ENCODE data around the gene GNG14. TPM values are rescaled to one million over a fixed set of nuclear protein-coding genes. Genes with fewer than 3 reads are reported as not detected.
A peak's percentile ranks its signal among the peaks of the same experiment; 100 is the strongest.
"Not testable (repeated sequence)": the region's sequence is repeated elsewhere in the genome, so short reads cannot be mapped to it uniquely, and the experiment has no call there.

GNG14 gene
- total and polyA plus RNA-seq, 2 donors (not counting 1 experiment from before 2014, with no cell fraction given), result not detected

- peak; percentile 94 to 97 for DNase-seq (ENCODE audit: low read depth in 2 of 2)
- no peaks in the 10 kb centered on the region for H3K9me3 ChIP-seq (ENCODE audit: control insufficient read depth, insufficient read depth, low read depth, low read length)
- no peaks in the 10 kb centered on the region for H3K79me2 ChIP-seq (ENCODE audit: control insufficient read depth, insufficient read depth, low read length)
- H3K4me1 ChIP-seq (ENCODE audit: control insufficient read depth, extremely low read depth, insufficient read depth, low read length), result no peaks in the 10 kb centered on the region
- H3K27me3 ChIP-seq (ENCODE audit: control insufficient read depth, insufficient read depth, low read length), result no peaks in the 10 kb centered on the region
- H3K9ac ChIP-seq (ENCODE audit: insufficient read depth, low read length), result peak within 1 kb of the TSS; percentile 63
- peak within 1 kb of the TSS; percentile 58 to 86 (median 73) for H3K4me3 ChIP-seq (replicated peaks in 1 of 4; ENCODE audit: control extremely low read depth in 1 of 4, insufficient read depth in 1 of 4, low read depth in 3 of 4, low read length in 4 of 4)
- peak within 1 kb of the TSS; percentile 90 for H3K4me2 ChIP-seq (ENCODE audit: extremely low read depth, insufficient read depth, low read length)
- peak within 1 kb of the TSS; percentile 73 for H3K27ac ChIP-seq (ENCODE audit: insufficient read depth, low read length)
- TF ChIP-seq EZH2 (IDR thresholded peaks at IDR 0.05; ENCODE audit: low read length, missing control alignments) (no peak), CTCF (conservative IDR thresholded peaks at IDR 0.05 in 1 of 2, IDR thresholded peaks at IDR 0.05 in 1 of 2; ENCODE audit: low read depth in 1 of 2, low read length in 2 of 2) (no peak)
- H2AFZ ChIP-seq (ENCODE audit: low read length), result peak within 1 kb of the TSS; percentile 76
- no peaks in the 10 kb centered on the region for H4K20me1 ChIP-seq (ENCODE audit: control insufficient read depth, extremely low read depth, insufficient read depth, low read length)
- peaks cover 8% of the 10 kb centered on the region for H3K36me3 ChIP-seq (ENCODE audit: control insufficient read depth, insufficient read depth, low read length)
Measured at GRCh38 chr19:12696366-12697335, 8.9 kb downstream of the GNG14 start, which contains the start of gene FBXW9. Gene FBXW9, minus strand, starts transcription at chr19:12696631. Its CDS starts 50 bp downstream, at chr19:12696581.

- H3K4me2 ChIP-seq (ENCODE audit: extremely low read depth, insufficient read depth, low read length); H3K9me3 ChIP-seq (ENCODE audit: control insufficient read depth, insufficient read depth, low read depth, low read length); DNase-seq (ENCODE audit: low read depth in 2 of 2); H3K79me2 ChIP-seq (ENCODE audit: control insufficient read depth, insufficient read depth, low read length); H3K27ac ChIP-seq (ENCODE audit: insufficient read depth, low read length); H3K27me3 ChIP-seq (ENCODE audit: control insufficient read depth, insufficient read depth, low read length); H3K9ac ChIP-seq (ENCODE audit: insufficient read depth, low read length); H3K4me1 ChIP-seq (ENCODE audit: control insufficient read depth, extremely low read depth, insufficient read depth, low read length); H3K4me3 ChIP-seq (replicated peaks in 1 of 4; ENCODE audit: control extremely low read depth in 1 of 4, insufficient read depth in 1 of 4, low read depth in 3 of 4, low read length in 4 of 4); H4K20me1 ChIP-seq (ENCODE audit: control insufficient read depth, extremely low read depth, insufficient read depth, low read length); H2AFZ ChIP-seq (ENCODE audit: low read length): not testable (repeated sequence)
- H3K36me3 ChIP-seq (ENCODE audit: control insufficient read depth, insufficient read depth, low read length), result peaks cover 15% of the 10 kb centered on the region
Measured at GRCh38 chr19:12697425-12697824, 9.6 kb downstream of the GNG14 start.

GRCh38 chr19:12698138-12698537 lies 10.3 kb downstream of the GNG14 start:
- no peak for DNase-seq (ENCODE audit: low read depth in 2 of 2)
- H2AFZ ChIP-seq (ENCODE audit: low read length), result no peak overlapping the region
- TF ChIP-seq CTCF (conservative IDR thresholded peaks at IDR 0.05 in 1 of 2, IDR thresholded peaks at IDR 0.05 in 1 of 2; ENCODE audit: low read depth in 1 of 2, low read length in 2 of 2) (no peak), EZH2 (IDR thresholded peaks at IDR 0.05; ENCODE audit: low read length, missing control alignments) (no peak)
- H3K9ac ChIP-seq (ENCODE audit: insufficient read depth, low read length), result no peak overlapping the region
- H3K4me2 ChIP-seq (ENCODE audit: extremely low read depth, insufficient read depth, low read length), result no peak overlapping the region
- H4K20me1 ChIP-seq (ENCODE audit: control insufficient read depth, extremely low read depth, insufficient read depth, low read length), result no peaks in the 10 kb centered on the region
- no peaks in the 10 kb centered on the region for H3K27me3 ChIP-seq (ENCODE audit: control insufficient read depth, insufficient read depth, low read length)
- H3K36me3 ChIP-seq (ENCODE audit: control insufficient read depth, insufficient read depth, low read length), result peaks cover 22% of the 10 kb centered on the region
- H3K79me2 ChIP-seq (ENCODE audit: control insufficient read depth, insufficient read depth, low read length), result no peaks in the 10 kb centered on the region
- H3K4me1 ChIP-seq (ENCODE audit: control insufficient read depth, extremely low read depth, insufficient read depth, low read length), result no peaks in the 10 kb centered on the region
- H3K4me3 ChIP-seq (replicated peaks in 1 of 4; ENCODE audit: control extremely low read depth in 1 of 4, insufficient read depth in 1 of 4, low read depth in 3 of 4, low read length in 4 of 4), result no peak overlapping the region
- H3K9me3 ChIP-seq (ENCODE audit: control insufficient read depth, insufficient read depth, low read depth, low read length), result no peaks in the 10 kb centered on the region
- H3K27ac ChIP-seq (ENCODE audit: insufficient read depth, low read length), result no peak overlapping the region

All from fibroblast of lung (primary cell).